Measurements from ENCODE around the gene RBM47.

DNA sequence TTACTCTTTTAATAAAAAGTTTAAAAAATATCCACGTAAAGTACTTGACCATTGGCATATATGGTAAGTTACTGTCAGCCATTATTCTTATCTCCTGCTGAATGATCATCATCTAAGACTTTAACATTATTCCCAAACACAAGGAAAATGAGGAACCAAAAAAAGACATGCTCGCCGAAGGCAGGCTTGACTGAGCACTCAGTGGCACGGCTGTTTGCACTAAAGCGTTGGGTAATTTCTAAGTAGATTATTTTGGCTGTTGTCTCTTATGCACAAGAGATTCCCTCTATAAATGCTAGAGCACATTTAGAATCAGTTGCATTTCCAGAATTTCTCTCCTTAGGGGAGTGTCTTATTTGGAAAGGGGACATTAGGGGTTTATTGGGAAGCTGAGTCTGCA is 211.7 kb downstream of the RBM47 start:
- TF ChIP-seq, protein P1, sequence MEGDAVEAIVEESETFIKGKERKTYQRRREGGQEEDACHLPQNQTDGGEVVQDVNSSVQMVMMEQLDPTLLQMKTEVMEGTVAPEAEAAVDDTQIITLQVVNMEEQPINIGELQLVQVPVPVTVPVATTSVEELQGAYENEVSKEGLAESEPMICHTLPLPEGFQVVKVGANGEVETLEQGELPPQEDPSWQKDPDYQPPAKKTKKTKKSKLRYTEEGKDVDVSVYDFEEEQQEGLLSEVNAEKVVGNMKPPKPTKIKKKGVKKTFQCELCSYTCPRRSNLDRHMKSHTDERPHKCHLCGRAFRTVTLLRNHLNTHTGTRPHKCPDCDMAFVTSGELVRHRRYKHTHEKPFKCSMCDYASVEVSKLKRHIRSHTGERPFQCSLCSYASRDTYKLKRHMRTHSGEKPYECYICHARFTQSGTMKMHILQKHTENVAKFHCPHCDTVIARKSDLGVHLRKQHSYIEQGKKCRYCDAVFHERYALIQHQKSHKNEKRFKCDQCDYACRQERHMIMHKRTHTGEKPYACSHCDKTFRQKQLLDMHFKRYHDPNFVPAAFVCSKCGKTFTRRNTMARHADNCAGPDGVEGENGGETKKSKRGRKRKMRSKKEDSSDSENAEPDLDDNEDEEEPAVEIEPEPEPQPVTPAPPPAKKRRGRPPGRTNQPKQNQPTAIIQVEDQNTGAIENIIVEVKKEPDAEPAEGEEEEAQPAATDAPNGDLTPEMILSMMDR (IDR thresholded peaks at IDR 0.05; ENCODE audit: insufficient read depth, low read length) = no peak
- TF ChIP-seq SPI1 (IDR thresholded peaks at IDR 0.05; ENCODE audit: borderline replicate concordance, low read depth) (no peak), POLR2AphosphoS5 (IDR thresholded peaks at IDR 0.05; ENCODE audit: low read depth) (no peak), GABPA (IDR thresholded peaks at IDR 0.05; ENCODE audit: low read depth) (no peak)
